PFSK-1 (cell line): ENCODE measurements around the gene ABCC9.

Source experiments
- POLR2AphosphoS5 ChIP-seq: IDR thresholded peaks from 2 replicates; pipeline ENCODE4 v1.6.1; 2012; ENCODE audit warnings: low read depth, mild to moderate bottlenecking, control low read depth, low read length, moderate library complexity
- REST ChIP-seq, 2 experiments: IDR thresholded peaks; 2 replicates each; pipeline versions ENCODE4 v1.6.1 to v1.8.0; 2011 to 2012; ENCODE audit warnings: low read depth in 2 of 2, low read length in 2 of 2, control low read depth in 1 of 2, inconsistent platforms in 1 of 2, mild to moderate bottlenecking in 1 of 2, moderate library complexity in 1 of 2; ENCODE audit not compliant: insufficient read depth in 1 of 2
- SIN3A ChIP-seq: IDR thresholded peaks from 2 replicates; pipeline ENCODE4 v1.6.1; 2012; ENCODE audit warnings: mild to moderate bottlenecking, low read length, moderate library complexity, borderline replicate concordance; ENCODE audit not compliant: insufficient read depth
- TAF1 ChIP-seq: IDR thresholded peaks from 2 replicates; pipeline ENCODE4 v1.6.1; 2012; ENCODE audit warnings: low read length, control low read depth, borderline replicate concordance; ENCODE audit not compliant: insufficient read depth

GRCh38 chr12:21912318-21912717 is 28.9 kb downstream of the ABCC9 start:
- TF ChIP-seq TAF1 (no peak), POLR2AphosphoS5 (no peak), SIN3A (no peak), REST (IDR thresholded peaks at IDR 0.05; ENCODE audit: insufficient read depth in 1 of 2, low read depth in 2 of 2, low read length in 2 of 2) (no peak)
